K562 (cell line): Measurements from ENCODE around the gene ADI1.

Source experiments
- LEF1 ChIP-seq: fragments of 450-650 bp; IDR thresholded peaks from 2 replicates; pipeline ENCODE4 v1.6.1; 2016; ENCODE audit warnings: mild to moderate bottlenecking
- NFRKB ChIP-seq: fragments of 450-650 bp; IDR thresholded peaks from 2 replicates; pipeline ENCODE4 v1.6.1; 2016; ENCODE audit warnings: low read depth
- POLR2A ChIP-seq: fragments of 450-650 bp; conservative IDR thresholded peaks from 2 replicates; pipeline ENCODE4 v1.6.1; 2016
- RAD21 ChIP-seq, 2 experiments: fragments of 250-450 bp in 1 of 2; fragments of 450-650 bp in 1 of 2; sonication (Bioruptor Pico) in 1 of 2; formaldehyde crosslinking in 1 of 2; IDR thresholded peaks in 1 of 2; conservative IDR thresholded peaks in 1 of 2; 2 replicates each; pipeline versions ENCODE4 v1.4.0 to v1.8.0; 2020 to 2022; ENCODE audit warnings: mild to moderate bottlenecking in 2 of 2, moderate library complexity in 1 of 2
- TAL1 ChIP-seq: fragments of 450-650 bp; IDR thresholded peaks from 2 replicates; pipeline ENCODE4 v1.6.1; 2016; ENCODE audit warnings: mild to moderate bottlenecking
- ZNF263 ChIP-seq: sonication (generic); formaldehyde crosslinking; IDR thresholded peaks from 2 replicates; pipeline ENCODE4 v1.8.0; 2022; ENCODE audit warnings: mild to moderate bottlenecking, missing genetic modification reagents, borderline replicate concordance

DNA sequence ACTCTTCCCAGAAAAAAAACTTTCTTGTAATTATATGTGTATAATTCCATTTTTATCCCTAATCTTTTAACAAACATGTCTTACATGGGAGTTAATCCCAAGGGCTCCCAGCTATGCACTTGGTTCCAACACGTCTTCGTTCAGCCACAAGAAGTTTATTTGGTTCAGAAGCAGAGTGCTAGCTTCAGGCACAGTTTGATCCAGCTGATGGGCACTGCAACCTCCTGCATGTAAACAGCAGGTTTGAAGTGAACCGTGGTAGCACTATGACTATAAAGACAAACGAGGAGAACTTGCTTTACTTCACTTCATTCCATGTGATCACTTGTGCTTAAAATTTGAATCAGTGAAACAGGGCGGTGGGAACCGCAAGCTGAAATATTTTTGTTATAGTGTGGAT is 45.8 kb upstream of the ADI1 start:
- TF ChIP-seq ZNF263 (CRISPR knock-in tag) (no peak), LEF1 (no peak), RAD21 (CRISPR knock-in tag; conservative IDR thresholded peaks at IDR 0.05 in 1 of 2, IDR thresholded peaks at IDR 0.05 in 1 of 2) (no peak), POLR2A (no peak), TAL1 (no peak), NFRKB (no peak)
